Peyer's patch (tissue), 4 donors: Measurements from ENCODE around the gene KYNU. TPM values are rescaled to one million over a fixed set of nuclear protein-coding genes. Genes with fewer than 3 reads are reported as not detected.

Experiments
- DNase-seq, 3 donors: peaks; one replicate each; pipeline ENCODE4 v3.0.0-alpha.2; 2017 to 2019
- H3K27ac ChIP-seq, 4 donors: fragments of 200-600 bp; sonication (generic); one replicate each; pipeline ENCODE4 v1.5.1; 2016 to 2019
- H3K27me3 ChIP-seq, 2 donors: fragments of 200-600 bp; sonication (generic); one replicate each; pipeline ENCODE4 v1.5.1; 2019
- H3K36me3 ChIP-seq, 3 donors: fragments of 200-600 bp; sonication (generic); one replicate each; pipeline ENCODE4 v1.5.1; 2016 to 2019
- H3K4me1 ChIP-seq, 4 donors: fragments of 200-600 bp; sonication (generic); one replicate each; pipeline ENCODE4 v1.5.1; 2016 to 2019
- H3K4me3 ChIP-seq, 4 donors: fragments of 200-600 bp; sonication (generic); 1 replicate in 3 of 4; 2 replicates in 1 of 4; pipeline ENCODE4 v1.5.1; 2016 to 2019; ENCODE audit warnings: mild to moderate bottlenecking in 1 of 4
- H3K9me3 ChIP-seq, 4 donors: fragments of 200-600 bp; sonication (generic); one replicate each; pipeline ENCODE4 v1.5.1; 2016 to 2019; ENCODE audit warnings: mild to moderate bottlenecking in 1 of 4
- POLR2A ChIP-seq, 2 donors: fragments of 450-650 bp; IDR thresholded peaks; one replicate each; pipeline ENCODE4 v1.5.1; 2017; ENCODE audit warnings: antibody characterized with exemption in 2 of 2, mild to moderate bottlenecking in 2 of 2, moderate library complexity in 2 of 2
- total RNA-seq, 4 donors: library from RNA; depleted of rRNA; stranded (reverse); fragments of >200 nt; gene quantifications; one replicate each; pipeline ENCODE4 v1.1.0, GENCODE V29; 2016
- TF ChIP-seq, protein P1 (sequence below), 6 experiments: fragments of 450-650 bp in 4 of 6; fragments of 200-600 bp in 2 of 6; sonication (generic) in 1 of 6; IDR thresholded peaks; one replicate each; pipeline ENCODE4 v1.5.1; 2017 to 2019; ENCODE audit warnings: antibody characterized with exemption in 6 of 6, mild to moderate bottlenecking in 3 of 6, moderate library complexity in 1 of 6

Gene KYNU
- total RNA-seq, 4 donors from 2014 or later = 0.53 to 25.6 (median 2.5) TPM

GRCh38 chr2:142843731-142844130, 33.7 kb upstream of the KYNU start:
- TF ChIP-seq, protein P1, sequence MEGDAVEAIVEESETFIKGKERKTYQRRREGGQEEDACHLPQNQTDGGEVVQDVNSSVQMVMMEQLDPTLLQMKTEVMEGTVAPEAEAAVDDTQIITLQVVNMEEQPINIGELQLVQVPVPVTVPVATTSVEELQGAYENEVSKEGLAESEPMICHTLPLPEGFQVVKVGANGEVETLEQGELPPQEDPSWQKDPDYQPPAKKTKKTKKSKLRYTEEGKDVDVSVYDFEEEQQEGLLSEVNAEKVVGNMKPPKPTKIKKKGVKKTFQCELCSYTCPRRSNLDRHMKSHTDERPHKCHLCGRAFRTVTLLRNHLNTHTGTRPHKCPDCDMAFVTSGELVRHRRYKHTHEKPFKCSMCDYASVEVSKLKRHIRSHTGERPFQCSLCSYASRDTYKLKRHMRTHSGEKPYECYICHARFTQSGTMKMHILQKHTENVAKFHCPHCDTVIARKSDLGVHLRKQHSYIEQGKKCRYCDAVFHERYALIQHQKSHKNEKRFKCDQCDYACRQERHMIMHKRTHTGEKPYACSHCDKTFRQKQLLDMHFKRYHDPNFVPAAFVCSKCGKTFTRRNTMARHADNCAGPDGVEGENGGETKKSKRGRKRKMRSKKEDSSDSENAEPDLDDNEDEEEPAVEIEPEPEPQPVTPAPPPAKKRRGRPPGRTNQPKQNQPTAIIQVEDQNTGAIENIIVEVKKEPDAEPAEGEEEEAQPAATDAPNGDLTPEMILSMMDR (IDR thresholded peaks at IDR 0.05) = no peak
- TF ChIP-seq POLR2A (IDR thresholded peaks at IDR 0.05) = no peak
- no peaks in the 10 kb centered on the region for H3K27me3 ChIP-seq
- no peaks in the 10 kb centered on the region for H3K36me3 ChIP-seq
- no peak overlapping the region for H3K4me3 ChIP-seq
- no peaks in the 10 kb centered on the region for H3K4me1 ChIP-seq
- no peaks in the 10 kb centered on the region for H3K9me3 ChIP-seq
- no peak for DNase-seq
- H3K27ac ChIP-seq = no peak overlapping the region

DNA sequence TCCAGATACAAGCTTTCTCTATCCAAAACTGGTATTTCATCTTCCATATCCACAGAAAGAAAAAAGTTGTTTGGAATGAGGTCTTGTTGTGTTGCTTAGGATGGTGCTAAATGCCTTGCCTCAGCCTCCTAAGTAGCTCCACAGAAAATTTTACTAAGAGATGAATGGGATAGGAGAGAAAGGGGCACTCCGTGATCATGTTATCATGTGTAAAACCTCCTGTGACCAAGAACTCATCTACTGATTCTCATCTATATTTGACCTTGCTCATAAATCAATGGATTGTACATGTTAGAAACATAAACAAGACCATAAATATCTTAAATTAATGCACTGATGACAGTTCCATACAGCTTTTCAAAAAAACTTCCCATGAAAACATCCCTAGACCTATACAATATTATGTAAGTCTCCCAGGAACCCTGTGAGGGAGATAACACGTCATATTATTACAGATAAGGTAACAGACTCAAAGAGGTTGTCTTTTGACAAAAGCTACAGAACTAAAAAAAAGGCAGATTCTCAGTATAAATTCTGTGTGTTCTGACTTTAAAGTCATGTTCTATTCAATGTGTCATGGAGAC, 29.3 kb upstream of the KYNU start:
- Histone ChIP-seq H3K4me3 (no peak overlapping the region), H3K27ac (no peak overlapping the region), H3K9me3 (no peaks in the 10 kb centered on the region), H3K36me3 (no peaks in the 10 kb centered on the region), H3K27me3 (no peaks in the 10 kb centered on the region), H3K4me1 (no peaks in the 10 kb centered on the region)
- DNase-seq = no peak
- TF ChIP-seq POLR2A (IDR thresholded peaks at IDR 0.05) = no peak
- TF ChIP-seq, protein P1 (IDR thresholded peaks at IDR 0.05) = no peak

DNA sequence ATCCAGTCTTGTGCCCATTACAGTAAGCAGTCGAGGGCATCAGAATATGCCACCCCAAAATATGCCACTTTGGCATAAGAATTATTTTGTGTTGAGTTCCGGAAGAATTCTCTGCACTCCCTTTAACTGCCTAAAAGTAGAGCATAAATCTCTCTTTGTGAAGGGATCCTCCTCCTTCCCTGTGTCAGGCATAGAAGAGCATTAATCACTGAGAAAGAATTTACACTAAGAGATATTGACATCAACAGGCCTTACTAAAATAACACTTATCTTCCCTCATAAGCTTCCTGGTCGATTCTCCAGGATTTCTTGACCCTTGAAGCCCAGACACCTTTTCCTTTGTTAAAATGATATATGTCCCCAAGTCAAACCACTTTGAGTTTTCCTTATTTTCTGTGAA, 27.6 kb upstream of the KYNU start:
- Histone ChIP-seq H3K36me3 (no peaks in the 10 kb centered on the region), H3K27me3 (no peaks in the 10 kb centered on the region), H3K4me1 (no peaks in the 10 kb centered on the region), H3K4me3 (no peak overlapping the region), H3K9me3 (no peaks in the 10 kb centered on the region), H3K27ac (no peak overlapping the region)
- DNase-seq = no peak
- TF ChIP-seq, protein P1 (IDR thresholded peaks at IDR 0.05) = no peak
- TF ChIP-seq POLR2A (IDR thresholded peaks at IDR 0.05) = no peak

- TF ChIP-seq, protein P1 (IDR thresholded peaks at IDR 0.05) = no peak
- TF ChIP-seq POLR2A (IDR thresholded peaks at IDR 0.05) = no peak
- no peak overlapping the region for H3K4me3 ChIP-seq
- H3K9me3 ChIP-seq = no peaks in the 10 kb centered on the region
- DNase-seq = no peak
- no peaks in the 10 kb centered on the region for H3K27me3 ChIP-seq
- no peaks in the 10 kb centered on the region for H3K4me1 ChIP-seq
- H3K27ac ChIP-seq = no peak overlapping the region
- no peaks in the 10 kb centered on the region for H3K36me3 ChIP-seq
Measured at GRCh38 chr2:142853912-142854311, 23.6 kb upstream of the KYNU start.

- no peaks in the 10 kb centered on the region for H3K4me1 ChIP-seq
- H3K4me3 ChIP-seq = no peak overlapping the region
- H3K27me3 ChIP-seq = no peaks in the 10 kb centered on the region
- DNase-seq = no peak
- H3K27ac ChIP-seq = no peak overlapping the region
- no peaks in the 10 kb centered on the region for H3K9me3 ChIP-seq
- H3K36me3 ChIP-seq = no peaks in the 10 kb centered on the region
- TF ChIP-seq POLR2A (IDR thresholded peaks at IDR 0.05) = no peak
- TF ChIP-seq, protein P1 (IDR thresholded peaks at IDR 0.05) = no peak
Measured at GRCh38 chr2:142857256-142858164, 20.0 kb upstream of the KYNU start.
